ENCODE data around the gene GREB1. TPM values are rescaled to one million over a fixed set of nuclear protein-coding genes. Genes with fewer than 3 reads are reported as not detected.
A peak's percentile ranks its signal among the peaks of the same experiment; 100 is the strongest.

GREB1 gene
- total and polyA plus RNA-seq, 2 of the 13 experiments (the other 11 are each of a cell fraction or from before 2014, with no cell fraction given): 31.3 to 61.2 TPM

GRCh38 chr2:11680182-11680900 lies 146.5 kb downstream of the GREB1 start (continued):
- no peak for TF ChIP-seq ZBTB39 (CRISPR knock-in tag; IDR thresholded peaks at IDR 0.05)
- no peak for TF ChIP-seq ZNF790 (CRISPR knock-in tag; IDR thresholded peaks at IDR 0.05; ENCODE audit: borderline replicate concordance)
- TF ChIP-seq DPF2 (CRISPR knock-in tag; IDR thresholded peaks at IDR 0.05; ENCODE audit: borderline replicate concordance, low read depth): 0 out of 2 replicates have a peak, but pooled peaks have one; percentile 36
- TF ChIP-seq ZNF431 (CRISPR knock-in tag; IDR thresholded peaks at IDR 0.05; ENCODE audit: borderline replicate concordance, low read depth): 0 out of 2 replicates have a peak, but pooled peaks have one; percentile 59
- TF ChIP-seq FOXP1 (IDR thresholded peaks at IDR 0.05): no peak
- 0 out of 2 replicates have a peak, but pooled peaks have one; percentile 25 for TF ChIP-seq FOXP1 (CRISPR knock-in tag; IDR thresholded peaks at IDR 0.05)
- TF ChIP-seq YY1 (IDR thresholded peaks at IDR 0.05; ENCODE audit: insufficient read depth, insufficient replicate concordance, low read depth, low read length): peak; percentile 57
- TF ChIP-seq NCOR1 (IDR thresholded peaks at IDR 0.05; ENCODE audit: borderline replicate concordance, low read length): 0 out of 2 replicates have a peak, but pooled peaks have one; percentile 10
- no peak for TF ChIP-seq CHD4 (IDR thresholded peaks at IDR 0.05; ENCODE audit: borderline replicate concordance, low read length)
- TF ChIP-seq USF2 (IDR thresholded peaks at IDR 0.05; ENCODE audit: low read depth, low read length): no peak
- TF ChIP-seq USF2 (CRISPR knock-in tag; IDR thresholded peaks at IDR 0.05; ENCODE audit: borderline replicate concordance): no peak
- no peak for TF ChIP-seq TBP (CRISPR knock-in tag; IDR thresholded peaks at IDR 0.05)
- peak; percentile 38; the same call in 1 of the 2 replicates for TF ChIP-seq FOXA3 (CRISPR knock-in tag; IDR thresholded peaks at IDR 0.05)
- no peak; the same call in 1 of the 2 replicates for TF ChIP-seq THRA (CRISPR knock-in tag; IDR thresholded peaks at IDR 0.05; ENCODE audit: borderline replicate concordance)
- no peak for TF ChIP-seq ATF3 (CRISPR knock-in tag; IDR thresholded peaks at IDR 0.05)
- TF ChIP-seq ZMYM3 (CRISPR knock-in tag; IDR thresholded peaks at IDR 0.05): 0 out of 2 replicates have a peak, but pooled peaks have one; percentile 2
- TF ChIP-seq, protein P1, sequence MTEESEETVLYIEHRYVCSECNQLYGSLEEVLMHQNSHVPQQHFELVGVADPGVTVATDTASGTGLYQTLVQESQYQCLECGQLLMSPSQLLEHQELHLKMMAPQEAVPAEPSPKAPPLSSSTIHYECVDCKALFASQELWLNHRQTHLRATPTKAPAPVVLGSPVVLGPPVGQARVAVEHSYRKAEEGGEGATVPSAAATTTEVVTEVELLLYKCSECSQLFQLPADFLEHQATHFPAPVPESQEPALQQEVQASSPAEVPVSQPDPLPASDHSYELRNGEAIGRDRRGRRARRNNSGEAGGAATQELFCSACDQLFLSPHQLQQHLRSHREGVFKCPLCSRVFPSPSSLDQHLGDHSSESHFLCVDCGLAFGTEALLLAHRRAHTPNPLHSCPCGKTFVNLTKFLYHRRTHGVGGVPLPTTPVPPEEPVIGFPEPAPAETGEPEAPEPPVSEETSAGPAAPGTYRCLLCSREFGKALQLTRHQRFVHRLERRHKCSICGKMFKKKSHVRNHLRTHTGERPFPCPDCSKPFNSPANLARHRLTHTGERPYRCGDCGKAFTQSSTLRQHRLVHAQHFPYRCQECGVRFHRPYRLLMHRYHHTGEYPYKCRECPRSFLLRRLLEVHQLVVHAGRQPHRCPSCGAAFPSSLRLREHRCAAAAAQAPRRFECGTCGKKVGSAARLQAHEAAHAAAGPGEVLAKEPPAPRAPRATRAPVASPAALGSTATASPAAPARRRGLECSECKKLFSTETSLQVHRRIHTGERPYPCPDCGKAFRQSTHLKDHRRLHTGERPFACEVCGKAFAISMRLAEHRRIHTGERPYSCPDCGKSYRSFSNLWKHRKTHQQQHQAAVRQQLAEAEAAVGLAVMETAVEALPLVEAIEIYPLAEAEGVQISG (CRISPR knock-in tag; IDR thresholded peaks at IDR 0.05): peak; percentile 23; the same call in 1 of the 2 replicates
- peak; percentile 77; the same call in 1 of the 2 replicates for TF ChIP-seq BORCS8-MEF2B (CRISPR knock-in tag; IDR thresholded peaks at IDR 0.05)
- no peak for TF ChIP-seq ZNF451 (CRISPR knock-in tag; IDR thresholded peaks at IDR 0.05)

Measured in HepG2 (cell line).